GM21390 (cell line): ENCODE results near the gene SCARB1.

Experiments used
- ATAC-seq: cut with Tn5 transposase; IDR thresholded peaks from one replicate; pipeline ENCODE4 v1.9.1; 2021; ENCODE audit not compliant: unreplicated experiment

Gene SCARB1

GRCh38 chr12:124824195-124824594 is 39.5 kb downstream of the SCARB1 start:
- ATAC-seq = no peak

GRCh38 chr12:124823272-124823970 is 40.2 kb downstream of the SCARB1 start:
- ATAC-seq = no peak

- no peak for ATAC-seq
Observed at GRCh38 chr12:124822218-124822617, 41.4 kb downstream of the SCARB1 start.

DNA sequence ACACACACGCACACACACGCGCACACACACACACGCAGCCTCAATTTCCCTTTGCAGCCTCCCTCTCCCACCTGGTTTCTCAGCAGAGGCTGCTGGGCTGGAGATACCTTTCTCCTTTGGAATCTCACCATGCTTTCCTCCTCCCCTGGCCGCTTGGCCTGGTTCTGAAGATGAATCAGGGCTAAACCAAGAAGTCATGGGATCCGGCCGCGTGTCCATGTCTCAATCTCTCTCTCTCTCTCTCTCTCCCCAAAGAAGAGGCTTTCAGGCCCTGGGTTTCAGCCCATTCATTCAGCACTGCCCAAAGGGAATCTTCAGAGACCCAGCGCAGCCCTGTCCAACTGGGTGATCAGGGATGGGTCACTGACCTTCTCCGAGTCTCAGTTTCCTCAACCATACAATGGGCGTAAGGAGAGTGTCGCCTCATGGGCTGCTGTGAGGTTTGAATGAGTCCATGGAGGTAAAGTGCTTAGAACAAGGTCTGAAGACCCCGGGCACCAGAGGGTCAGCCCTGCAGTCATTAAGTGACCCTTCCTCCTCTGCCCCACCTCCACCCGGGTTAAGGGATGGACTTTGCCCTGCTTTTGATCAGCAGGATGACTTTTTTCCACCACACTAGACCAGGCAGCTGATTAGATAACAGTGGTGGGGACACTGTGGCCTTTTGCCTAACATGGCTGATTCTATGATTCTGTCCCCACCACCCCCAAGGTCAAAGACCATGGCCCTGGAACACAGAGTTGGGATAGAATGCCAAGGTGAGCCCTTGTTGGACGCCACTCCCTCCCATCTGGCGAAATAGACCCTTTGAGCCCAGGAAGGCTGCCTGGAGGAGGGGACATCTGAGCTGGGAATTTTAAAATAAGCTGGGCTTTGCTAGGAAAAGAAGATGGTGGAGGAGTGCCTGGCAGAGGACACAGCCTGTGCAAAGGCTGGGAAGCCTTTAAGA is 42.1 kb downstream of the SCARB1 start:
- ATAC-seq = no peak

- no peak for ATAC-seq
Observed at GRCh38 chr12:124820199-124820598, 43.5 kb downstream of the SCARB1 start.

DNA sequence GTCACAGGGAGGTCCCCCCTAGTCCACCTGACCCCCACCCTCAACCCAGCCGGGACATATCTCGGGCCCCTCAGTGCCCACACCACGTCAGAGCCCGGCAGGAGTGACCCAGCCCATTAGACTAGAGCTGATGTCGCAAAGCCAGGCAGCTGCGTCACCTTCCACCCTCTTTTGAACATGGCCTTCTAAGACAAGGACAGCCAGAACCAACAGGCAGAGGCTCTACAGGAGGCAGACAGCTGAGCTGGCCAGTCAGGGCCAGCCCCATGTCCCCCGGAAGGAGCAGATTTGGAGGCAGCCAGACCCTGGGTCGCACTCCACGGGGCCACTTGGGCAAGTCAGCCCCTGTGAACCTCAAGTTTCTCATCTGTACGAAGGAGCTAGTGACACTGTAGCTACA is 44.1 kb downstream of the SCARB1 start:
- ATAC-seq = no peak

DNA sequence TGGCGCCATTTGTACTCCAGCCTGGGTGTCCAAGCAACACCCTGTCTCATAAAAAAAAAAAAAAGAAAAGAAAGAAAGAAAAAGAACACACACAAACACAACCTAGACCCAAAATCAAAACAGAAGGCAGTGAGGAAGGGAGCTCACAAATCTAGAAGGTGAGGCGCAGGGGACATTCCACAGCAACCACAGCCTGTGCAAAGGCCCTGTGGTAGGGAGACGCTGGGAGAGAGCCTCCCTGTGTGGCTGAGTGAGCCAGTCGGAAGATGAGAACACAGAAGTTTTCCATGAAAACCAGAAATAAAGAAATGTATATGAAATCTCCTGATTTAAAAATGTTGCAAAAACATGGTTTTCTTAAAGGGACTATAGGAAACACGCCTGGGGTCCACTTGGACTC is 44.6 kb downstream of the SCARB1 start:
- ATAC-seq = no peak

DNA sequence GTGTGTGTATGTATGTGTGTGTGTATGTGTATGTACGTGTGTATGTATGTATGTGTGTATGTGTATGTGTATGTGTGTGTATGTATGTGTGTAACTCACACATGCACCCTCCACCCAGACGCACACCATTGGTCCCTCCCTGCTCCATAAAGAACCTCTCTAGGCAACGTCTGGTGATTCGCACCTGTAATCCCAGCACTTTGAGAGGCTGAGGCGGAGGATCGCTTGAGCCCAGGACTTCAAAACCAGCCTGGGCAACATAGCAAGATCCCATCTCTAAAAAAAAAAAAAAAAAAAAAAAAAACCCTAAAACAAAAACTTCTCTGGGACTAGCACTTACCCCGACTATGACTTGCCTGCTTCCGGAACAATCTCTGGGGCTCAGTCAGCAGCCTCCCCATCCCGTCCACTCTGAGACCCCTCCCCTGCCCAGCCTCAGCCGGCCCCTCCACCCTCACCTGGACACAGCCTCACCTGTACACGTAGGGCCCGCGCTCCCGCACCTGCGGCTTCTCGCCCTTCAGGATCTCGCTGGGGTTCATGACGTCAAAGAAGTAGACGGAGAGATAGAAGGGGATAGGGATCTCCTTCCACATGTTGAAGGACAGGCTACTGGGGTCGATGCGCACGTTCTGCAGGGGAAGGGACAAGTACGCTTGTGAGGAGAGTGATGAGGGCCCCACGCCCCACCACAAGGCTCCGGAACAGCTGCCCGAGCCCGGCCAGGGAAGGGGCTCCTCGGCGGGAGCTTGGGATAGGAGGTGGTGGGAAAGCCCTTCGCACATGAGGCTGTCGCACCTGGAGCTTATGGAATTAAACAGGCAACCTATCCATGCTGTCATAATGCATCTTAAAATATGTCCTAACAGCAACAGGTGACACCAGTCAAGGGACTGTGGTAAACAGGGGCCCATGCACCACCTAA is 46.3 kb downstream of the SCARB1 start:
- no peak for ATAC-seq

DNA sequence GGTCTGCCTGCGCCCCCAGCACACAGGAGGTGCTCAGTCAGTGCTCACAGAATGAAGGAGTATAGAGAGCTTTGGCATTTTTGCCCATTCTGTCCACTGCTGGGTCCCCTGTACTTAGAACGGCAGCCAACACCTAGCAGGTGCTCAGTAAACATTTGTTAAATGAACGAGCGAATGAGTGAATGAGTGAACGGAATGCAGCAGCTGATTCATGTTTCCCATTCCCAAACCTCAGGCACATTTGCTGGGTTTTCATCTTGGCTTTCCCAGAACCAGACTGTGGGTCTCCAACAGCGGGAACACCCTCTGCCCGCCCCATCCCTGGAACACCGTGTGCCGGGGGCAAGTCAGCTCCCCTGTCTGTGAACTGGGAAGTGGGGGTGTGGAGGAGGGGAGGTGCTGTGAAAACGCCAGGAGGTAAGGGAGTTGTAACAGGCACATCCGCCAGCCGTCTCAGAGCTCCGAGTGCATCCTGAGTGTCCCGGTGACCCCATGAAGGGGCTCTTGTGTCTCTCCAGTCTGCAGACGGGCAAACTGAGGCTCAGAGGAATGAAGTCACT is 47.3 kb downstream of the SCARB1 start:
- no peak for ATAC-seq

- ATAC-seq = no peak
Observed at GRCh38 chr12:124814741-124815613, 48.7 kb downstream of the SCARB1 start.

DNA sequence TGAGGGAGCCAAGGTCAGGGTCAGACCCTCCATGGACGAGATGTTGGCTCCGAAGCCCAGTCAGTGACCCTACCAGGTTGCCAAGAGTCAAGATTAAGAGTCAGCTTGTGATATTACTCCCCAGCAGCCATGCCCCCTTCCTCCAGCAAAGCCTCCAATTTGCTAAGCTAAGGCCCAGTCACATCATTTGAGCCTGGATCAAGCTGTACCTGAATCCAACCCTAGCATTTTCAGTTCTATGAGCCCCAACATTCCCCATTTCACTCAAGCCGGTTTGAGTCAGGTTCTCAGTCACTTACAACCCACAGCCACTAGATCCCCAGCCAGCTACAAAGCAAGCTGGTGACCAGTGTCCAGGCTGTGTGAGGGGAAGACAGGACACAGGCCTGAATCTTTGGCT is 49.9 kb downstream of the SCARB1 start:
- ATAC-seq = no peak

GRCh38 chr12:124812979-124813378 is 50.7 kb downstream of the SCARB1 start:
- no peak for ATAC-seq

DNA sequence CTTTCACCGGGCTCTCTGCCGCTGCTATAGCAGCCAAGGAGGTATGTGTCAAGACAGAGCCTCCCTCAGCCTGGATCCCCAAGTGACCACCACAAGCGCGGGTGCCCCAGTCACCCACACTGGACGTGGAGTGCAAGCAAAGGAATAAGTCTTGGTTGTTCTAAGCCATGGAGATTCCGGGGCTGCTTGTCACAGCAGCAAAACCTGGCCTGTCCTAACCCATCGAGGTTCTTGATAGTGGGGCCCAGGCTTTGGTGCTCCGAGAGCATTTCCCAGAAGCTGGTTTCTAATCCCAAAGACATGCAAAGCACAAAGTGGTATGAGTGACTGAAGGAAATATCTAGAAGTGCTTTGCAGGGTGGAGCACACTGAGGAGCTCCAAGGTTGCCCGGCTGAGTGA is 51.3 kb downstream of the SCARB1 start:
- ATAC-seq = no peak

DNA sequence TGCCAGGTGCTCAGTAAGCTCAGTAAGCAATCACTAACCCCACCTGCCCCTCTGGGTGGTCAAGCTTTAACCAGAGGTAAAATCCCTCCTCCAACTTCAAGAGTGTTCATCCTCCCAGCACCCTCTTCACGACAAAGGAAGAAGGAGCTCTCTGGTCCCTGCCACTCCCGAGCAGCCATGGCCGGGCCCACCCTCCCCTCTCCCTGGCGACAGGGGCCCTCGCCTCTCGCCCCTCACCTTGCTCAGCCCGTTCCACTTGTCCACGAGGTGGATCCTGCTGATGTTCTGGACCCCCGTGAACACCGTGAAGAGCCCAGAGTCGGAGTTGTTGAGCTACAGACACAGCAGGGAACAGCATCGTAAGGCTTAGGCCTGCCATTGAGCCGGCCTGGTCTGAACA is 52.0 kb downstream of the SCARB1 start:
- no peak for ATAC-seq

DNA sequence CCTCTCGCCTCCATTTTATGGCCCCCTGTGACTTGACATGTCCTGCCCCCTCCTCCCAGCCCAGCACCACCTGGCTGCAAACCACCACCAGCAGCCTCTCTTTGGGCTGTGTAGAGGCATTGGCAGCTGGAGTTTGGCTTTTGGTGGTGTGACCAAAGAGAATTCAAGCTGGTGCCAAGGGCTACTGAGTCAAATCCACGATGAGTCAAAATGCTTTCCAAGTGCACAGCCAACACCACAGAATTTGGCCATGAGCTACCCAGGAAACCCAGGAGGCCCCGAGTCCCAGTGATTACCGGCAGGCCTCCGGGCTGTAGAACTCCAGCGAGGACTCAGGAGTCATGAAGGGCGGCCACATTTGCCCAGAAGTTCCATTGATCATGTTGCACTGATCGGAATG is 53.8 kb downstream of the SCARB1 start:
- ATAC-seq = no peak

DNA sequence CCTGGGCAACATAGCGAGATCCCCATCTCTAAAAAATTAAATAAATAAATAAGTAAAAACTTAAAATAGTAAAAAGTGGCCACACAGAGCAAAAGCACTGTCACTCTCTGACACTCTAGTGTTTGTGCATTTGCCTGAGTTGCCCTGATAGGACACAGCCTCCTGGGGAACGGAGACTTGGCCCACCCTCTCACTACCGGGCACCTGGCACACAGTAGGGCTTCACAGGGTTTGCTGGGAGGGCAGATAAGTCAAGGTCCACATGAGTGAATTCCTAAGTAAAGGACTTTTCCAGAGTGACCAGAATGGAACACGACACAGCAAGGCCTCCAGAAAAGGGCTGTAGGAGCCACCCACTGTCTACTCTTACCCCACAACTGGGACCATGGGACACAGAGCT is 54.3 kb downstream of the SCARB1 start:
- no peak for ATAC-seq

DNA sequence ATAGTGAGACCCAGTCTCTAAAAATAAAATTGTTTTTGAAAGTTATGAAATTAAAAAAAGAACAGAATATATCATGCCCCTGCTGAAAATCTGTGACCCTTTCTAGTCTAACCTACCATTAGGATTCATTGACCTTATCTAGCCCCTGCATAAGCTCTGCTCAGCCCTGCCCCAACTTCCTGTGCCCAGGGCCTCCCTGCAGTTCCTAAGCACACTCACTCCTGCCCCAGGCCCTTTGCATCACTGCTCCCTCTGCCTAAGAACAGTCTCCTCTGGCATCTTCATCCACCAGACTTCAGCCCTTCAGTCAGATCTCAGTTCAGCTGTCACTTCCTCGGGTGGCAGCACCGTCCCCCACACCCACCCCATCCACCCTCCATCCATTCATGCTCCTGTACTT is 55.4 kb downstream of the SCARB1 start:
- no peak for ATAC-seq

DNA sequence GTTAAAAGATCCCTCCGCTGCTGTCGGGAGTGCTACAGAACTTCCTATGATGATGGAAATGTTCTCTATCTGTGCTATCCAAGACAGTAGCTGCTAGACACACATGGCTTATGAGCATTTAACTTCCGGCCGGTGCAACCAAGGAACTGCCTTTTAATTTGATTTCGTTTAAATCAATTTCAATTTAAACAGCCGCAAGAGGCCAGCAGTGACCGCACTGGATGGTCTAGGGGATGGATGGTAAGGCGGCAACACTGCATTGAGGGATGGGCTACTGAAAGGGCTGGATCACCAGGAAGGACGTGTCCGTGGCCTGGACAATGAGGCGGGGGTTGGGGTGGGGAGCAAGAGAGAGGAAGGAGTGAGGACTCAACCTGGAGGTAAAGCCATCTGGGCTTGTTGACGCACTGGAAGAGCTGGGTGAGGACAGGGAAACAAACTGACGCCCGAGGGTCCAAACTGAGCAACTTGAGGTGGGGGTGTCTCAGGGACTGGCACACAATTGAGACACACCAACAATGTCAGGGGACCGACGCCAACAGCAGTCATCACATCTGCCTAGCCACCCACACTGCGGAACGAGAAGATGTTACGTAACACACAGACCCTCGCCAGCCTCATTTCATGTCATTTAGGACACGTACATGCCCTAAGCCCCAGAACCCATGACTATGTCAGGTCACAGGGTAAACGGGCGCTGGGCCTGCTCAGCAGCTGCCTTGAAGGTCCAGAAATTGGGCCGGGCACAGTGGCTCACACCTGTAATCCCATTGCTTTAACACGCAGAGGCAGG is 57.6 kb downstream of the SCARB1 start:
- ATAC-seq = no peak

- ATAC-seq = no peak
Observed at GRCh38 chr12:124805050-124805449, 58.6 kb downstream of the SCARB1 start.
